Eye (tissue), 1 donor: ENCODE data around the gene RRP1B.
"Not testable (repeated sequence)": the region's sequence is repeated elsewhere in the genome, so short reads cannot be mapped to it uniquely, and the experiment has no call there.

ENCODE experiments used
- DNase-seq: peaks from one replicate; pipeline ENCODE4 v3.0.0-alpha.2; 2015

RRP1B gene

GRCh38 chr21:43659136-43660000, at the start of gene RRP1B, which contains the start of gene HSF2BP:
RRP1B (plus strand) TSS chr21:43659560; CDS start chr21:43659665, 105 bp downstream.
HSF2BP (minus strand) TSS chr21:43659488; CDS start chr21:43658096, 1,392 bp downstream.
- peak; percentile 95 for DNase-seq

- peak; percentile 77 for DNase-seq
Observed at GRCh38 chr21:43611598-43612369, 47.6 kb upstream of the RRP1B start.

- no peak for DNase-seq
Observed at GRCh38 chr21:43613755-43614638, 45.4 kb upstream of the RRP1B start.

GRCh38 chr21:43614839-43615238, 44.5 kb upstream of the RRP1B start:
- no peak for DNase-seq

- not testable (repeated sequence) for DNase-seq
Observed at GRCh38 chr21:43616861-43617260, 42.5 kb upstream of the RRP1B start.

GRCh38 chr21:43618940-43619339, 40.4 kb upstream of the RRP1B start:
- no peak for DNase-seq

- DNase-seq: no peak
Observed at GRCh38 chr21:43619344-43619743, 40.0 kb upstream of the RRP1B start.

GRCh38 chr21:43619856-43620255, 39.5 kb upstream of the RRP1B start:
- no peak for DNase-seq

- DNase-seq: no peak
Observed at GRCh38 chr21:43622796-43623195, 36.6 kb upstream of the RRP1B start.

GRCh38 chr21:43623588-43623987, 35.8 kb upstream of the RRP1B start:
- no peak for DNase-seq

- no peak for DNase-seq
Observed at GRCh38 chr21:43624339-43624738, 35.0 kb upstream of the RRP1B start.

- no peak for DNase-seq
Observed at GRCh38 chr21:43626390-43626789, 33.0 kb upstream of the RRP1B start.

GRCh38 chr21:43627527-43627926, 31.8 kb upstream of the RRP1B start:
- no peak for DNase-seq

- no peak for DNase-seq
Observed at GRCh38 chr21:43631411-43632107, 27.8 kb upstream of the RRP1B start.

GRCh38 chr21:43632373-43632905, 26.9 kb upstream of the RRP1B start:
- DNase-seq: no peak

GRCh38 chr21:43634618-43635017, 24.7 kb upstream of the RRP1B start:
- no peak for DNase-seq

- no peak for DNase-seq
Observed at GRCh38 chr21:43635436-43635835, 23.9 kb upstream of the RRP1B start.

GRCh38 chr21:43637530-43638158, 21.7 kb upstream of the RRP1B start:
- DNase-seq: no peak

GRCh38 chr21:43639470-43640353, 19.6 kb upstream of the RRP1B start:
- no peak for DNase-seq

GRCh38 chr21:43640400-43640799, 19.0 kb upstream of the RRP1B start:
- no peak for DNase-seq
